GM12875 (cell line): ENCODE measurements around the gene GLG1.

ENCODE experiments used
- H3K4me3 ChIP-seq: one replicate; pipeline ENCODE4 v1.5.1; 2011; ENCODE audit warnings: low read depth, low read length, control low read depth
- CTCF ChIP-seq: IDR thresholded peaks from 2 replicates; pipeline ENCODE4 v1.5.1; 2011; ENCODE audit warnings: low read depth, mild to moderate bottlenecking, control low read depth, inconsistent platforms, low read length, moderate library complexity, borderline replicate concordance; ENCODE audit not compliant: insufficient read depth

Gene GLG1

GRCh38 chr16:74503412-74503811, 103.5 kb downstream of the GLG1 start:
- no peak overlapping the region for H3K4me3 ChIP-seq
- TF ChIP-seq CTCF = no peak

- no peak overlapping the region for H3K4me3 ChIP-seq
- no peak for TF ChIP-seq CTCF
These were observed 105.1 kb downstream of the GLG1 start for GRCh38 chr16:74501484-74502478.

GRCh38 chr16:74500907-74501306, 106.0 kb downstream of the GLG1 start:
- TF ChIP-seq CTCF = no peak
- H3K4me3 ChIP-seq = no peak overlapping the region

- no peak overlapping the region for H3K4me3 ChIP-seq
- TF ChIP-seq CTCF = no peak
These were observed 107.8 kb downstream of the GLG1 start for GRCh38 chr16:74499114-74499513.

GRCh38 chr16:74497761-74498160, 109.2 kb downstream of the GLG1 start:
- TF ChIP-seq CTCF = no peak
- H3K4me3 ChIP-seq = no peak overlapping the region

- TF ChIP-seq CTCF = no peak
- no peak overlapping the region for H3K4me3 ChIP-seq
These were observed 110.9 kb downstream of the GLG1 start for GRCh38 chr16:74496054-74496453.

- no peak for TF ChIP-seq CTCF
- H3K4me3 ChIP-seq = no peak overlapping the region
These were observed 113.9 kb downstream of the GLG1 start for GRCh38 chr16:74492976-74493375.
